Activated CD8-positive, alpha-beta memory T cell treated with anti-CD3 and anti-CD28 coated beads, Interleukin-2, amount 50 U/mL, for 1 hour (primary cell): ENCODE data around the gene PTPRD.

ENCODE experiments used
- DNase-seq: peaks from one replicate; pipeline ENCODE4 v3.0.0-alpha.2; 2020; ENCODE audit errors: extremely low read depth

The PTPRD gene

GRCh38 chr9:8436786-8437185, 2176.0 kb downstream of the PTPRD start:
- DNase-seq, result no peak

- DNase-seq, result no peak
Observed at GRCh38 chr9:8434621-8435020, 2178.2 kb downstream of the PTPRD start.

GRCh38 chr9:8432224-8432623, 2180.6 kb downstream of the PTPRD start:
- no peak for DNase-seq

- no peak for DNase-seq
Observed at GRCh38 chr9:8431505-8431904, 2181.3 kb downstream of the PTPRD start.

GRCh38 chr9:8430945-8431344, 2181.9 kb downstream of the PTPRD start:
- DNase-seq, result no peak

GRCh38 chr9:8429768-8430167, 2183.0 kb downstream of the PTPRD start:
- no peak for DNase-seq

GRCh38 chr9:8429157-8429556, 2183.6 kb downstream of the PTPRD start:
- no peak for DNase-seq

GRCh38 chr9:8428389-8428788, 2184.4 kb downstream of the PTPRD start:
- DNase-seq, result no peak

- no peak for DNase-seq
Observed at GRCh38 chr9:8424786-8425410, 2187.9 kb downstream of the PTPRD start.

GRCh38 chr9:8420416-8420815, 2192.4 kb downstream of the PTPRD start:
- DNase-seq, result no peak

- no peak for DNase-seq
Observed at GRCh38 chr9:8419596-8420275, 2193.1 kb downstream of the PTPRD start.

GRCh38 chr9:8417341-8417740, 2195.5 kb downstream of the PTPRD start:
- DNase-seq, result no peak

GRCh38 chr9:8412327-8412726, 2200.5 kb downstream of the PTPRD start:
- no peak for DNase-seq

- no peak for DNase-seq
Observed at GRCh38 chr9:8408575-8409190, 2204.1 kb downstream of the PTPRD start.

GRCh38 chr9:8401961-8402705, 2210.7 kb downstream of the PTPRD start:
- no peak for DNase-seq

GRCh38 chr9:8400378-8400777, 2212.4 kb downstream of the PTPRD start:
- DNase-seq, result no peak

- no peak for DNase-seq
Observed at GRCh38 chr9:8395022-8395421, 2217.8 kb downstream of the PTPRD start.

GRCh38 chr9:8394341-8394740, 2218.5 kb downstream of the PTPRD start:
- DNase-seq, result no peak

GRCh38 chr9:8392866-8393265, 2219.9 kb downstream of the PTPRD start:
- DNase-seq, result no peak

- no peak for DNase-seq
Observed at GRCh38 chr9:8391566-8391965, 2221.2 kb downstream of the PTPRD start.

GRCh38 chr9:8391132-8391531, 2221.7 kb downstream of the PTPRD start:
- DNase-seq, result no peak

- no peak for DNase-seq
Observed at GRCh38 chr9:8390571-8390970, 2222.2 kb downstream of the PTPRD start.

GRCh38 chr9:8389531-8389930, 2223.3 kb downstream of the PTPRD start:
- DNase-seq, result no peak
